HG02840 (cell line): ENCODE measurements around the gene SIM2.

Experiments
- ATAC-seq: cut with Tn5 transposase; IDR thresholded peaks from one replicate; pipeline ENCODE4 v1.9.1; 2021; ENCODE audit warnings: mild to moderate bottlenecking, moderate library complexity, moderate number of reproducible peaks; ENCODE audit not compliant: unreplicated experiment, low FRiP score

SIM2 gene

GRCh38 chr21:36684957-36685714 is 13.8 kb upstream of the SIM2 start:
- ATAC-seq: no peak

GRCh38 chr21:36686955-36687354 is 12.0 kb upstream of the SIM2 start:
- ATAC-seq: no peak

- ATAC-seq: no peak
Measured at GRCh38 chr21:36688324-36688723, 10.6 kb upstream of the SIM2 start.

GRCh38 chr21:36689324-36689723 is 9.6 kb upstream of the SIM2 start:
- ATAC-seq: no peak

- ATAC-seq: no peak
Measured at GRCh38 chr21:36690628-36691554, 8.0 kb upstream of the SIM2 start.

- no peak for ATAC-seq
Measured at GRCh38 chr21:36691555-36692041, 7.3 kb upstream of the SIM2 start.

- ATAC-seq: no peak
Measured at GRCh38 chr21:36692114-36692834, 6.6 kb upstream of the SIM2 start.

GRCh38 chr21:36692835-36693488 is 6.0 kb upstream of the SIM2 start:
- ATAC-seq: no peak

- ATAC-seq: no peak
Measured at GRCh38 chr21:36693489-36694030, 5.4 kb upstream of the SIM2 start.

GRCh38 chr21:36694031-36694515 is 4.8 kb upstream of the SIM2 start:
- ATAC-seq: no peak

GRCh38 chr21:36694593-36695282 is 4.2 kb upstream of the SIM2 start:
- ATAC-seq: no peak

GRCh38 chr21:36695283-36695634 is 3.7 kb upstream of the SIM2 start:
- ATAC-seq: no peak

- ATAC-seq: no peak
Measured at GRCh38 chr21:36695671-36696389, 3.1 kb upstream of the SIM2 start.

GRCh38 chr21:36696390-36697059 is 2.4 kb upstream of the SIM2 start:
- no peak for ATAC-seq

- ATAC-seq: no peak
Measured at GRCh38 chr21:36697060-36697850, 1.7 kb upstream of the SIM2 start.

GRCh38 chr21:36697851-36698384 is 997 bp upstream of the SIM2 start:
- ATAC-seq: no peak

- ATAC-seq: no peak
Measured at GRCh38 chr21:36698385-36698980, 432 bp upstream of the SIM2 start.
